GM23338 (cell line): ENCODE results near the gene CHCHD6.

ENCODE experiments used
- CREB1 ChIP-seq: fragments of 250-450 bp; sonication (Bioruptor Pico); IDR thresholded peaks from 2 replicates; pipeline ENCODE4 v1.5.0; 2020; ENCODE audit warnings: low read depth, mild to moderate bottlenecking, moderate library complexity
- CTCF ChIP-seq, 2 experiments: fragments of 200-600 bp in 1 of 2; sonication (generic) in 1 of 2; conservative IDR thresholded peaks; 2 replicates each; pipeline versions ENCODE4 v1.5.1 to v1.6.1; 2016 to 2017; ENCODE audit warnings: antibody characterized with exemption in 2 of 2, low read depth in 2 of 2, mild to moderate bottlenecking in 2 of 2, moderate library complexity in 1 of 2
- EZH2 ChIP-seq: fragments of 200-600 bp; sonication (generic); IDR thresholded peaks from one replicate; pipeline ENCODE4 v1.8.0; 2017; ENCODE audit warnings: antibody characterized with exemption, mild to moderate bottlenecking, low read depth; ENCODE audit not compliant: unreplicated experiment
- EZH2phosphoT487 ChIP-seq: fragments of 200-600 bp; sonication (generic); IDR thresholded peaks from one replicate; pipeline ENCODE4 v1.8.1; 2018; ENCODE audit warnings: antibody characterized with exemption; ENCODE audit not compliant: unreplicated experiment
- JUNB ChIP-seq: IDR thresholded peaks from one replicate; pipeline ENCODE4 v1.6.1; 2016; ENCODE audit warnings: antibody characterized with exemption; ENCODE audit not compliant: unreplicated experiment
- POLR2AphosphoS5 ChIP-seq: IDR thresholded peaks from 2 replicates; pipeline ENCODE4 v1.6.1; 2016; ENCODE audit warnings: antibody characterized with exemption, low read depth
- STAT1 ChIP-seq: IDR thresholded peaks from one replicate; pipeline ENCODE4 v1.6.1; 2016; ENCODE audit warnings: antibody characterized with exemption; ENCODE audit not compliant: unreplicated experiment
- TF ChIP-seq, protein P1 (sequence below): IDR thresholded peaks from 2 replicates; pipeline ENCODE4 v1.6.1; 2016; ENCODE audit warnings: antibody characterized with exemption
- TF ChIP-seq, protein P2 (sequence below): IDR thresholded peaks from one replicate; pipeline ENCODE4 v1.6.1; 2018; ENCODE audit warnings: antibody characterized with exemption; ENCODE audit not compliant: unreplicated experiment

DNA sequence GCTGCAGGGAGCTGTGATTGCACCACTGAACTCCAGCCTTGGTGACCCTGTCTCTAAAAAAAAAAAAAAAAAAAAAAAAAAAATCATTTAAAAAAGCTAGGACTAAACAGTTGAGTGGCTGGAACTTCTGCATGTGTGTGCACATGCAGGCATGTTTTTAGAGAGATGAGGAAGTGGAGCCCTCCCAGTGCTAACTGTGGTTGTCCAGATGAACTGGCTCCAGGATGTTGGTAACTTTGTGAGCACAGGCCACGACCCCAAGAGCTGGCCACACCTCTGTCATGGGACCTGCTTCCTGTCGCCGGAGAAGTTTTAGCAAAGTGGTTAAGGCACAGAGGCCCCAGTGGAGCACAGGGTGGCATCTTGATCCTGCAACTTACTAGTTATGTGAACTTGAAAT, 27.0 kb downstream of the CHCHD6 start:
- no peak for TF ChIP-seq CTCF (conservative IDR thresholded peaks at IDR 0.05; ENCODE audit: low read depth in 2 of 2)
- no peak for TF ChIP-seq EZH2
- no peak for TF ChIP-seq POLR2AphosphoS5
- no peak for TF ChIP-seq CREB1 (CRISPR knock-in tag)
- TF ChIP-seq EZH2phosphoT487 = no peak
- TF ChIP-seq, protein P1, sequence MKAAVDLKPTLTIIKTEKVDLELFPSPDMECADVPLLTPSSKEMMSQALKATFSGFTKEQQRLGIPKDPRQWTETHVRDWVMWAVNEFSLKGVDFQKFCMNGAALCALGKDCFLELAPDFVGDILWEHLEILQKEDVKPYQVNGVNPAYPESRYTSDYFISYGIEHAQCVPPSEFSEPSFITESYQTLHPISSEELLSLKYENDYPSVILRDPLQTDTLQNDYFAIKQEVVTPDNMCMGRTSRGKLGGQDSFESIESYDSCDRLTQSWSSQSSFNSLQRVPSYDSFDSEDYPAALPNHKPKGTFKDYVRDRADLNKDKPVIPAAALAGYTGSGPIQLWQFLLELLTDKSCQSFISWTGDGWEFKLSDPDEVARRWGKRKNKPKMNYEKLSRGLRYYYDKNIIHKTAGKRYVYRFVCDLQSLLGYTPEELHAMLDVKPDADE = no peak
- no peak for TF ChIP-seq JUNB
- TF ChIP-seq, protein P2, sequence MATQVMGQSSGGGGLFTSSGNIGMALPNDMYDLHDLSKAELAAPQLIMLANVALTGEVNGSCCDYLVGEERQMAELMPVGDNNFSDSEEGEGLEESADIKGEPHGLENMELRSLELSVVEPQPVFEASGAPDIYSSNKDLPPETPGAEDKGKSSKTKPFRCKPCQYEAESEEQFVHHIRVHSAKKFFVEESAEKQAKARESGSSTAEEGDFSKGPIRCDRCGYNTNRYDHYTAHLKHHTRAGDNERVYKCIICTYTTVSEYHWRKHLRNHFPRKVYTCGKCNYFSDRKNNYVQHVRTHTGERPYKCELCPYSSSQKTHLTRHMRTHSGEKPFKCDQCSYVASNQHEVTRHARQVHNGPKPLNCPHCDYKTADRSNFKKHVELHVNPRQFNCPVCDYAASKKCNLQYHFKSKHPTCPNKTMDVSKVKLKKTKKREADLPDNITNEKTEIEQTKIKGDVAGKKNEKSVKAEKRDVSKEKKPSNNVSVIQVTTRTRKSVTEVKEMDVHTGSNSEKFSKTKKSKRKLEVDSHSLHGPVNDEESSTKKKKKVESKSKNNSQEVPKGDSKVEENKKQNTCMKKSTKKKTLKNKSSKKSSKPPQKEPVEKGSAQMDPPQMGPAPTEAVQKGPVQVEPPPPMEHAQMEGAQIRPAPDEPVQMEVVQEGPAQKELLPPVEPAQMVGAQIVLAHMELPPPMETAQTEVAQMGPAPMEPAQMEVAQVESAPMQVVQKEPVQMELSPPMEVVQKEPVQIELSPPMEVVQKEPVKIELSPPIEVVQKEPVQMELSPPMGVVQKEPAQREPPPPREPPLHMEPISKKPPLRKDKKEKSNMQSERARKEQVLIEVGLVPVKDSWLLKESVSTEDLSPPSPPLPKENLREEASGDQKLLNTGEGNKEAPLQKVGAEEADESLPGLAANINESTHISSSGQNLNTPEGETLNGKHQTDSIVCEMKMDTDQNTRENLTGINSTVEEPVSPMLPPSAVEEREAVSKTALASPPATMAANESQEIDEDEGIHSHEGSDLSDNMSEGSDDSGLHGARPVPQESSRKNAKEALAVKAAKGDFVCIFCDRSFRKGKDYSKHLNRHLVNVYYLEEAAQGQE = no peak
- no peak for TF ChIP-seq STAT1
